HuH-7 (cell line): ENCODE measurements around the gene GPR183.

Experiments used
- DNase-seq: peaks from one replicate; pipeline ENCODE4 v3.0.0; 2011; ENCODE audit warnings: low spot score

GPR183 gene

DNA sequence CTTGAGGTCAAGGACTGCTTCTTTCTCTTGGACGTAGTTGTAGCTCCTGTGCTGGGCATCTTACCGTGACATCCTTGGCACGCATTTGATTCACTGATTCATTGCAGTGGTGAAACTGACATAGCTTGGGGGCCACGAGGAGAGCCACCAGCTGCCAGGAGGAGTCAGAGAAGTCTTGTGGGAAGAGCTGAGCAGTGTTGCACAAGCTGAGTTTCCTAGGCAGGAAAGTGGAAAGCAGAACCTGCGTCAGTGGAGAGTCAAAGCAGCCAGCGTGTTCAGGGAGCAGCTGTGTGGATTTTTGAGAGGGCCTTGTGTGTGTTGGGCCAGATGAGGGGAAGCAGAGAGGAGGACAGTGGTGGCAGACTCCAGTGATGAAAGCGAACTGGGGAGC lies 5.3 kb upstream of the GPR183 start:
- DNase-seq = no peak

DNA sequence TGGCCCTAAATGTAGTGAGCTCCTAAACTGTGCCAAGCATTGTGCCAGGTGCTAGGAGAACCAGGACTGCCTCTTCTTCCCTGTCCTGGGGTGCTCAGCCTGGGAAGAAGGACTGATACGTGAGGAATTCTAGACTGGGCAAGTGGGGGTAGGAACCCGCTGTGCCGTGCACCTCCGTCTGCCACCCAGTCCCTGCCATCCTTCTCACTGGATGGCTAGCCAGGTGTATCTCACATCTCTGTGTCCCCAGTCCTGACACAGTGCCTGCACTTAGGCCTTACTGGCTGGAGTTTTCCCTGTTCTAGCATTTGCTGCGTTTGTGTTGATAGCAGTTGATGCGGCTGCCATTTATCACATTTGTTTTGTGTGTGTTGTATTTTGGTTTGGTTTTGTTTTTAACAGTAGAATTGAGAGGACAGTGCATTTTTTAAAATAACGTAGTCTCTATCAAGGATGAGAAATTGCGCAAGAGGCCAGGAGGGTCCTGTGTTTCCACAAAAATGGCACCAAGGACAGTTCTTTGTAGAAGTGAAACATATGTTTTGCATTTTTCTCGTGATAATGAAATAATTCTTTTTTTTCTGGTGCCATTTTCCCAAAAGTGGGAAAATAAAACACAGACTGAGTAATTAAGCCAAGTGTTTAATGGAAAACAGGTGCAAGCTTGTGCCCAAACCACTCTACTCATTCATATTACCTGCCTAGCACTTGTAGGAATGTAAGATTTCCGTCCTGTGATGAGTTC lies 4.7 kb upstream of the GPR183 start:
- DNase-seq = no peak

DNA sequence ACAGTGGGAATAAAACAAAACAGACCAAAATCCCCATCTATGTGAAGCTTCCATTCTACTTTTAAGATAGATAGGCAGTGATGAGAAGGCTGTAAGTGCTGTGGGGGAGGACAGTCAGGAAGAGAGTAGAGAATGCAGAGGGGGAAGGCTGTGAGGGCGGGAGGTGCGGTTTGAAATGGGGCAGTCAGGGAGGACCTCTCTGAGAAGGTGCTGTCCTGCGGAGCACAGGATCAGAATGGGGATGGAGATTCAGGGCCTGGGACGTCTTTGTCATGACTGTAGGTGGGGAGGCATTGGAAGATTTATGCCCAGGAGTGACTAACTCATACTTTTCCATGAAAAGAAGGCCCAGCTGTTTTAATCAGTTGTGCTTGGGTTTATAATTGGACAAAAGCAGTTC lies 3.9 kb upstream of the GPR183 start:
- no peak for DNase-seq

DNA sequence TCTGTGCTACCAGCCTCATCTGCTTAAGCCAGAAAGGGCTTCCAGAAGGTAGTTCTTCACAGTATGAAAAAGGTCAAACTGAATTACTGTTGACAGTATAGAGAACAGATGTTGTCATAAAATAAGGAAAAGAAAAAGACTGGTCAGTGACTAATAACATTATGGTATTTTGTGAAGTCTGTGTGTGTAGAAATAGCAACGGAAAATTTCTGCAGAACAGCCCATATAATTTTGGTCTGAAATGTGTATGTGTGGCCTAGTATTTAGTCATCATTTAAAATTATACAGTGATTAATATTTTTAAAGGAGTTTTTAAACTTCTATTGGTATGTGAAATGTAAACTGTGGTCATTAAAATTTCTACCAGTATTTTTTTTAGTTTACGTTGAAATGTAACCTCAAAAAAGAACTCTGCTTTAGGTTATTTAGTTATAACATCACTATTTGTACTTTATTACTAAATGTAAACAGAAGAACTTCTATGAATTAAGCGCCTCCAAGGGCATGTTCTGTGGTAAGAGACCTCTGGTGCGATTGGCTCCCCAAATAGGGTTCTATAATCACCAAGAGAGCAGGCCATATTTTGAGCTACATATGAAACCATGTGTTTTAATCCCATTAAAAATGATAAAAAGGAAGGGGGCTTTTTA lies 3.3 kb upstream of the GPR183 start:
- DNase-seq = no peak

DNA sequence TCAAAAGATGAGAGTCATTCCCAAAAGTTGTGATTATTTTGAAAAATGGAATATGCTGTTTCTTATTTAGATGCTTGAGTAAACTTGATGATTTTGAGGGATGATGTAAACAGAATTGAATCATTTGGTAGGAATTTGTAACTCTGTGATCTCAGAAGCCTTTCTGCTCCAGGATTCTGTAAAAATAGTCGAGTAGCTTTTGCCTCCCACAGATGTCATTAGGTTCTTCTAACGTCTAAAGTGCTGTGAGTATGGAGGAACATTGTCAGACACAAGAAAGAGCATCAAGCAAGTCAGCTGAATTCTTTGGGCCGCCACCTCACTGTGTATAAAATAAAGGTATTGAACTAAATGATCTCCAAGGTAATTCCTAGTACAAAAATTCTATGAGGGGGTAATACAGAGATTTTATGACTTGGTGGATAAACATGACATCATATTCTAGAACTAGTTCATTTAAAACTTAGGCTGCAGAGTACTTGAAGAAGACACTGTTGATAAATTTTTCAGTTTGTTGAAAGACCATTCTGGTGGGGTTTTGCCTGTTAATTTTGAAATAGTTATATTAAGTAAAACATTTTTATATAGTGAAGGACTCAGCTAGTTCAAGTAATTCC lies 1.4 kb upstream of the GPR183 start:
- DNase-seq = no peak

DNA sequence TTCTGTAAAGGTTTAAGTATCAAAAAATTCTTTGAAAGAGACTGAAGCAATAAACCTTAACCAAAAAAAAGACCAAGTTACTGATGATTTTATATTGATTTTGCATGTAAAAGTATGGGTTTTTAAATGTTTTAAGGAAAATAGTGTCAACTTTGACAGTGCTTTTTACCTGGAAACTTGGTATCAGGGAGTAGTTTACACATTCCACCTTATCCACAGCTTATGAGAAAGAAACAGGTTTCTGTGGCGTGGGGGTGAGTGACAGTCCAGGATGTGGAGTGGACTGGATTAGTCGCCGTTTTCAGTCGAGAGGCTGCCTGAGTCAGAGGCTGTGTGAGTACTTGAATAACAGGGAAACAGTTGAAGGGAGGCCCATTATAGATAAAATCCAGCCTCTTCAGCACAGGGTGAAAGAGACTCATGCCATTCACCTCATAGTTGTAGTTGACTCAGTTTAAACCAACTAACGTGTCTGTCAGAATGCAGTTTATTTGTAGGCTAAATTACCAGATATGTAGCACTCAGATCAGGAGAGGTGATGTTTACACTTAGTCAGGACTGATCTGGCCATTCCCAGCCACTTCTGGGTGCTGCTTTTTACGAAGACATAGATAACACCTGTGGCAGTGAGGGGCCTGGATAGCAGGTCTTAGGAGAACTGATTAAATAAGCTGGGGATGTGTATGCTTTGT lies 595 bp upstream of the GPR183 start:
- no peak for DNase-seq

DNA sequence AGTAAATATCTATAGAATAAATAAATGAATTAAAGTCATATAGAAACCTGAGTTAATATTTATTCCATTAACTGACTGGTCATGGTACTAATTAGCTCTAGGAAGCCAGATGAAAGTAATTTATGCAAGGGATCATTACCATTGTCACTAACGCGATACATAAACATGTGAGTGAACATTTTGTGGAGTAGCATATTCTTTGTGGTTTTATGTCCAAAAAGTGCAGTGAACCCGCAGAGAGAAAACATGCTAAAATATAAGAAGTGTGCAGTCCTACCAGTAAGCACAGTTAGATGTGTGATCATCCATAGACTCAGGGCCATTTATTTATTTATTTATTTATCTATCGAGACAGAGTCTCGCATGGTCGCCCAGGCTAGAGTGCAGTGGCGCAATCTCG lies 1.6 kb downstream of the GPR183 start:
- DNase-seq = no peak

DNA sequence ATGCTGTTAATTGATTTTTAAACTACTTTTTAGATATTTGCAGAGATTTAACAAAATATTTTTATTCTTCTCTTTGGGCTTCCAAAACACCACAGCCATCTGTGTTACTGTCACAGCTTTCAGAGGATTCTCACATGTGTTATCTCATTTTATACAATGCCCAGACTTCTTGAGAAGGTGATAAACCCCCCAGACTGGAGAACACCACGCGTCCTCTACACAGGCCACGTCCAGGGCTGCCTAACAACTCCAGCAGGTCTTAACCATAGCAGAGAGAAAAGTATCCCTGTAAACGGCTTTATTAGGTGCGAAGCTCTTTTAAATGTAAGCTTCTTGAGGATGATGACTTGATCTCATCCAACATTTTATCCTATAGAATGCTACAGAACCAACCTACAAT lies 2.0 kb downstream of the GPR183 start:
- no peak for DNase-seq

DNA sequence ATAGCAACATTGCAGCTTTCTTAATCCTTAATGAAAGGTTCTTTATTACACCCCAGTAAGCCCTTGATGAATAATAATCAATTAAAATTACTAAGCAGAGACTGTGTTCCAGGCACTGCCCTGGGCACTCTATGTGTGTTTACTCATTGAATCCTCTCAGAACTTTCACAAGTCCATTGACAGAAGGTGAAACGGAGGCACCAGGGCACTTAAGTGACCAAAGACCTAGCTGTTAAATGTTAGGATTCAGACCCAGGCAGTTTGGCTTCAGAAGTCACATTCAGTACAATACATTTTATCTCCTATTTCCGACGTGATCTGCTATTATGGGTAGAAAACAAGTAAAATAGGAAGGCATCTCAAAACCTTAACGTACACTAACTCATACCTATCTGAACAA lies 2.7 kb downstream of the GPR183 start:
- DNase-seq = no peak

DNA sequence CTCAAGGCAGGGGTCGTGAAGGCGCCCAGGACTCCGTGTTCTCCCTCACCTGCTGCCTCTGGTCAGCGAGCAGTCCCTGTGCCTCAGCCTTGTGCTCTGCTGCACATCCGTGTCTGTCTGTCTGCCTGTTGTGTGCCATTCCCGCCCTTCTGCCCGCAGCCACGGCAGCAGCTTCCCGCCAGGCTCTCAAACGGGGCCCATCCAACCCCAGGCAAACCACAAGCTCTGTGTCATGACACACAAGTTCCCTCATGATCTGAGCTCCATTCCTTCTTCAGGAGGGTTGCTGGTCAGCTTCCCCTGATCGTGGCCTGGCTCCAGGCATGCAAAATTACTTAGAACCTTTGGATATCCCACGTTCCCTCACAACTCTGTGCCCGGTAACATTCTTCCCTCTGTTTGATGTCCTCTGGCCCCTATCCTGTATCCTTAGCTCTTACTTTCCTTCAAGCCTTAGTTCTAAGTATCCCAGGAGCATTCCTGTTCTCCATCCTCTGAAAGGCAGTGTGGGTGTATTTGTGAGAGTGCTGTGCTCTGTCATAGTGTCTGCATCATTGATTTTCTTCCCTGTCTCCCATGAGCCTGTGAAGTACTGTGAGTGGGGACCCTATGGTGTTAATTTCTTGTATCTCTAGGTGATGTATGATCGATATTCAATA lies 3.2 kb downstream of the GPR183 start:
- DNase-seq = no peak

DNA sequence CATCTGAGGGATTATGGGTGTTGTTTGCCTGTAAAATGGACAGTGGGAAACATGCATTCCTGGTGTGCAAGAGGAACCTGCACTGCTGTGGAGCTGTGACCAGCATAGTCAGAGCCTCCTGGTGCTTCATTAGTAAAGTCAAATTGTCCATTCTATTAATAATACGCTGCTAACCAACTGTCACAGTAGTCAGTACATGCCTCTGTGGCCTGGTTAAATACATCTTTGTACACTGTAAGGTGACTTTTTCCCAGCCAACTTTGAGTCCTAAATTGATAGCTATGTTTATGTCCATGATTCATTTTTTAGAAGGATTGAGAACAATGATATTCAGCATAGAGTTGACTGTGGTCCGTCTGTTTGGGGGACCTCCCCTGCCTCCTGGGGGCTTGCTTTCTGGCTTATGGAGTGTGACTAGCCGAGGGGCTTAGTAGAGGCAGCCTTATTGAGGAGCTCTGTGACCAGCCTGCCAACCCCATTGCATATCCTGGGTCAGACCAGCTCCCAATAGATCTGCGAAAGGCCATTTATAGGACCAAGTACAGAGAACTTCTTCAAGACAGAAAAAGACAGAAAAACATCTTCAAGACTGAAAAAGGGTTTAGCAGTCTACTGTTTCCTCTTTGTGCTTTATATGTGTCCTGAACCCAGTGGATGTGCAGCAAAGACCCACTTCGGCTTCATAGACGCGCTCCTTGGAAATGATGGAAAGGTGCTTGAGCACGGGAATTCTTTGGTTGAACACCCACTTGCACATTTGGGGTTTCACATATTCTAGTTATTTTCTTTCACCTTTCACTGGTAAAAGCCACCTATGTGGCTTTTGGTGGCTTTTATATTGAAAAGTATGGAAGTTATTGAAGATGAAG lies 4.3 kb downstream of the GPR183 start:
- DNase-seq = no peak

DNA sequence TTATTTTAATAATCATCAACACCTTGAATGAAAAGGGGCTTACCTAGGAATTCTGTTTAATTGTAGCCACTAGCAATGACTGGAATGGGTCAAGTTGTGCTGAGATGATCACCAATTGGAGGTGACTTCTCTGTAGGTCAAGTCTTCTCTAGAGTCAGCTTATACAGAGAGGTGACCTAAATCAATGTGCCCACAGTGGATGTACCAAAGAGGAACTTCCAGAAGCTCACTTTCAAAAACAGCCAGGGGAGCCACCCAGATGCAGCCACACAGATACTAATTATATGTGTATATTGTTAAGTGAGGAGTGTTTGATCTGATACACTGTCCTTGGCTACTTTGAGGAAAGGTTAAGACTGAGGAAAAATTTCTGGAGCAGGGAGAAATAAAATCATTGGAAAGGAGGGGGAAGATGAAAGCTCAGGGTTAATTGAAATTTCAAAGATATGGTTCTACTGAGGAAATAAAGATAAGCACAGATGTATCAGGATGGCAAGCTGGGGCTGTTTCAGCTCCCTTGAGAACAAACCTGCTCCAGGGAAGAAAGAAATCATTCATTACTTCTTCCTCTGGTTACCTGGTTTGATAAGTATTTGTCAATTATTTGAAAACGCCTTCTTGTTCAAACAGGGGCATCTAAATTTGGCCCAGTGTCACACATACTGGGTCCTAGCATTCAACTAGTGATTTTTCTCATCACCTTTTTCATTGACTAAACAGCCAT lies 5.1 kb downstream of the GPR183 start:
- DNase-seq = no peak

DNA sequence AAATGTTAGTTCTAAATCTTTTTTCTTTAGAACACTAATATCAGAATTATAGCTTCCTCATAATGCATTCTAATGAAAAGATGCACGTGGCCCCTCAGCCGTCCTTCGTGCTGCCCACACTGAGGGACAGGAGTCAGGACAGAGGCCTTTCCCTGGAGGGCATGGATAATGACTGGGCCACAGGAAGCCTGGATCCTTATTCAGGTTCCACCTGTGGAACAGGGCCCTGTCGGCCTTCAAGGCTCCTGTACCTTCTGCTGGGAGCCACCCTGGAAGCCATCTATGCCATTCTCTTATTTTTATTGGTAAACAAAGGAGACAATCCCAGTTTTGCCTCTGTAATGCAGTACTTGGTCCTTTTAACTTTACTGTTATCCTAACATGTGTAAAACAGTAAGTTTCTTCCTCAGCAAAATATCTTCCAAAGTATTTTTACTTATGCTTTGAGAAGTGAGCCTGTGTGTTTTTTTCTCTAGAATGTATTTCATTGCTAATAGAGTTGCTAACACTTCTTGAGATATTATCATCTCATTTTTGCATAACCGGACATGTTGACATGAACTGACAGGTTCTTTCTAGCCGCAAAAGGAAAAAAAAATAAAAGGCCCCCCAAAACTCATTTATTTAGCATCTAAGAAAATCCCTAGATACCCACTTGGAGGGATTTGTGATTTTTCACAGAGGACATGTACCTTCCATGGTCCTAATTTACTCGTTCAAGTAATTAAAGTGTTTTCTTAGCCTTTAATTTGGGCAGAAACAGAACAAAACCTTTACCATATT lies 6.0 kb downstream of the GPR183 start:
- DNase-seq = no peak

DNA sequence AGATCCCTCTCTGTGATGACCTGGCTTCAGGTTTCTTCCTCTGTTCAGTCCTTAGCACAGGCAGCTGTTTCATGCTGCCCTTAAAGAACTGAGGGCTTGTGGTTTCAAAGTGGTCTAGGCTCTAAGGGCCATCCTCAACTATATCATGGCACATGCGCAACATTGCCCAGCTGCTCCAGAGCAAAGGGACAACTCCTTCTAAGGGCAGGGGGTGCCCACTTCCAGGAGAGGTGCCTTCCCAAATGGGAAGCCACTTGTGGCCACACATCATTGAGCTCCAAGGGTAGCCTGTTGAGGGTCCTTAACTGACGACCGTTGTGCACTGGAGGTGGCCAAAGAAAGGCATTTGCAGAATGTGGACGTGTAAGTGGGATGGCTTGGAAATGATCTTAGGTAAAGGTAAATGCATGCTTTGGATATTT lies 7.3 kb downstream of the GPR183 start:
- no peak for DNase-seq

DNA sequence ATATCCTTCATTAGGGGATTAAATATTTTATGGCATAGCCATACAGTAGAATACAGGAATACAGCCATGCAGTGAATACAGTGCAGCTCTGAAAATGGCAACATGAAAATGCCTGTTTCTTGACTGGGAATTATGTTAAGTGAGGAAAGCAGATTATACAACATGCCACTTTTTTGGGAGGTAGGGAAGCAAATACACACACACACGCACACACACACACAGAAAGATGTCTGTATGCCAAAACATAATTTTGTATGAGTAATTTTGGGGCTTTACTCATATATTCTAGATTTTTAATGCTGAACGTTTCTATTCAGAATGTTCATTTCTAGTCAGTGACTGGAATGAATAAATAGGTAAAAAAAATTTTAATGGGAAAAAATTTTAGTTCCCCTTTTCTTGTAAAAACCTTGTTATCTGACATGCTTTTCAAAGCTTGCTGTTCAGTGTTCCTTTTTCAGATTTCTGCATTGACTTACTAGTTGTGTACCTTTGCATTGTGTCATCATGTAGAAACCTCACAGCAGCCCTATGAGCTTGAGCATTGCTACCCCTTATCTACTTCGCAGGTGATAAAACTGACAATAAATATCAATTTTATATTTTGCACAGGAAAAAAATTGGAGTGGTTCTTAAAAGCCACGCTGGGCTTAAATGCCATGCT lies 7.8 kb downstream of the GPR183 start:
- no peak for DNase-seq

DNA sequence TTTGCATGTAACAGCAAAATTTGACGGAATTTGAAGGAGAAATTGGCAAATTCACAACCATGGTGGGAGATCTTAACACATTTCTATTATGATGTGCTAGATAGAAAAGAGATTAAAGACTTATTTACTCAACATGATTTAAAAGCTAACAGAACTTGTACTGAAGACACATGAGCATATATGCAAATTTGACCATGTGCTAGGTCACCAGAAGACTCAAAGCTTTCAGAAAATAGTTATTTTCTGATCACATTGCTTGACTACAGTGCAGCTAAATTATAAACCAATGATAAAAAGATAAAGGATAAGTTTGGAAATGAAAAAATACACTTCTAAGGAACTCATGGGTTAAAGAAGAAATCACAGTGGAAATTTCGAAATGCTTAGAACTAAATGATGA lies 9.1 kb downstream of the GPR183 start:
- DNase-seq = no peak

DNA sequence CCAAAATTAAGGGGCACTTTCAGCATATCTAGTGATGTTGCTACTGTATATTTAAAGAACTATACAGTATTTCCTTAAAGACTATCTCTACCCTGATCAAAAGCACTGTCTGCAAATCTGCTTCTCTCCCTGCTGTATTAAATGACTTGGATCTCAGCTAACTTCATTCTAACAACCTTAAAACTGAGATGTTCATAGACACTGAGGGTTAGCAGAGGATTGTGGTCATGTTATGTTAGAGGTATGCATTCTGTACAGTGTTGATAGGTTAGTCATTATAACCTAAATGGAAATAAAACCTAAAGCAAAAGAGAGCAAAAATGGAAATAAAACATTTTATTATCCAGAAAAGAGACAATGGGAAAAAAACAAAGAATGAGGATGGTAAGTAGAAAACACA lies 9.9 kb downstream of the GPR183 start:
- no peak for DNase-seq

DNA sequence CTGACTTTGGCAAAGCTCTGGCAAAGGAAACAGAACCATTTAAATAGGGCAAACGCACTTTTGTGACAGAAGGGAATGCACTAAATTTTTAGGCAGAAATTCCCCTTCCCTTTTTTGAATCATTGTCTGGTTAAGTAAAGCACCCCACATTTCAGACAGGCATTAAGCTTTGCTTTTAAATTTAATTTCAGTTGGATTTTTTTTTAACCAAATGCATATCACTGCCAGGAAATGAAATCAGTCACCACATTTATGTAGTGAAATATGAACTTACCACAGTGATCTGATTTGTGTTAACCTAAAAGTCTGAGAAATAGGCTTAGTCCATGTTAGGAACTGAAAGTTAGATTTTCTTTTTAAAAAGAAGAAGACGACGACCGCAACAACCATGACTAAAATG lies 10.8 kb downstream of the GPR183 start:
- no peak for DNase-seq

DNA sequence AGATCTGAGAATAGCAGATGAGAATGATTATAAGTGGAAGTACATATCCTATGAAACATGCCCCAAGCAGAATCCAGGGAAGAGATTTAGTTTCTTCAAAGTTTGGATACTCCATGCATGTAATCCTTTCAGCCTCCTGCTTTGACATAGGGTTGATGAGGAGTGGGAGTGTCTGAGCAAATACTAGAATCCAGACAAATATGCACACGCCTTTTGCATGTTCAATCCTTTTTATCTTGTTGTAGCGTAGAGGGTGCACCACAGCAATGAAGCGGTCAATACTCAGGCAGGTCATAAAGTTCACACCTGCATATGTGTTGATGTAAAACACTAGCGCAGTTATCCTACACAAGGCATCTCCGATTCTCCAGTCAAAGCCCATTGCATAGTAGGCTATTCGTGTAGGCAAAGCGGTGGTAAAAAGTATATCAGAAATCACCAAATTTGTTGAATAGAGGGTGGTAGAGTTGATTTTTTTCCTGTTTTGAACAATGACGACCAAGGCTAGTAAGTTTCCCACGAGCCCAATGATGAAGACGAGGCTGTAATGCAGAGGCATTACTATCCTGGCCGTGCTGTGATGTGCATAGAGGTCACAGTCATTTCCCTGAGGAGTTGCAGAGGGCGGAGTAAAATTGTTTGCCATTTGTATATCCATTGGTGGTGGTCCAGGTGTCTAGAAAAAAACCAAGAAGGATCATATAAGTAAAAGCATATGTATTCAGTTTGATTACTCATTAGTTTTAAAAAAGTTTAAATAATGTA lies 11.5 kb downstream of the GPR183 start:
- DNase-seq = no peak
